ENCODE results near the gene ABCC8. TPM values are rescaled to one million over a fixed set of nuclear protein-coding genes. Genes with fewer than 3 reads are reported as not detected.

The ABCC8 gene
- total and polyA plus RNA-seq, 10 of the 15 experiments (the other 5 are each of a cell fraction or from before 2014, with no cell fraction given): not detected

DNA sequence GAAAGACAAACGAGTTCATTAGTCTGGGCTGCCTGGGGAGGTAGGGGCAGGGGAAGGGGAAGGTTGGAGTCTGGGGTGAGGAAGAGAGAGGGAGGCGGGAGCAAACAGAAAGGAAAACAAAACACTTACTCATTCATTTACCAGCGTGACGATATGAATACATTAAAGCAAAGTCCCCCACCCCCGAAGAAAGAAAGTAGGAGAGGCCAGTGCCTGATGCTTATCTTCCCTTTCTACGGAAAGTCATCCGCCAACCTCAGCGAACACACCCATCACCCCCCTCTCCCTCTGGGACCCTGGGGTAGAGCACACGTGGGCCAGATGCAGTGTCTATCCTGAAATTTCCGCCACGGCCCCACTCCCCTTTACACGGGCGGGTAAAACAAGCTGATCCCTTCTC is 13.7 kb downstream of the ABCC8 start:
- POLR2A ChIA-PET: no interaction called here

More for the DNA sequence above, 13.7 kb downstream of the ABCC8 start:
- Histone ChIP-seq H3K36me3 (ENCODE audit: control insufficient read depth in 2 of 2, insufficient read depth in 2 of 2, low read length in 1 of 2) (no peaks in the 10 kb centered on the region), H3K9ac (ENCODE audit: control insufficient read depth, insufficient read depth, low read length) (no peak overlapping the region), H3K79me2 (ENCODE audit: control insufficient read depth, insufficient read depth, low read length) (no peaks in the 10 kb centered on the region), H2AFZ (ENCODE audit: control insufficient read depth, low read depth, low read length) (no peak overlapping the region), H3K4me1 (ENCODE audit: control insufficient read depth, insufficient read depth, low read length) (no peaks in the 10 kb centered on the region), H3K27ac (ENCODE audit: control insufficient read depth, insufficient read depth) (no peak overlapping the region), H3K4me3 (no peak overlapping the region), H3K27me3 (replicated peaks in 1 of 2; ENCODE audit: control insufficient read depth in 2 of 2, insufficient read depth in 2 of 2, low read length in 1 of 2) (no peaks in the 10 kb centered on the region; a peak in 1 of 4 replicates), H4K20me1 (ENCODE audit: control insufficient read depth, insufficient read depth) (no peaks in the 10 kb centered on the region), H3K4me2 (ENCODE audit: control insufficient read depth, insufficient read depth) (no peak overlapping the region), H3K9me3 (replicated peaks; ENCODE audit: control insufficient read depth, insufficient read depth, low read length) (no peaks in the 10 kb centered on the region)
- TF ChIP-seq IKZF1 (conservative IDR thresholded peaks at IDR 0.05): no peak
- no peak for TF ChIP-seq CBX3 (IDR thresholded peaks at IDR 0.05; ENCODE audit: borderline replicate concordance, low read depth)
- TF ChIP-seq NR2C1 (IDR thresholded peaks at IDR 0.05): no peak
- TF ChIP-seq RUNX3 (IDR thresholded peaks at IDR 0.05; ENCODE audit: low read length): no peak
- TF ChIP-seq, protein P1, sequence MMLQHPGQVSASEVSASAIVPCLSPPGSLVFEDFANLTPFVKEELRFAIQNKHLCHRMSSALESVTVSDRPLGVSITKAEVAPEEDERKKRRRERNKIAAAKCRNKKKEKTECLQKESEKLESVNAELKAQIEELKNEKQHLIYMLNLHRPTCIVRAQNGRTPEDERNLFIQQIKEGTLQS (IDR thresholded peaks at IDR 0.05; ENCODE audit: borderline replicate concordance, extremely low read depth, low read depth, low read length): no peak
- TF ChIP-seq, protein P2, sequence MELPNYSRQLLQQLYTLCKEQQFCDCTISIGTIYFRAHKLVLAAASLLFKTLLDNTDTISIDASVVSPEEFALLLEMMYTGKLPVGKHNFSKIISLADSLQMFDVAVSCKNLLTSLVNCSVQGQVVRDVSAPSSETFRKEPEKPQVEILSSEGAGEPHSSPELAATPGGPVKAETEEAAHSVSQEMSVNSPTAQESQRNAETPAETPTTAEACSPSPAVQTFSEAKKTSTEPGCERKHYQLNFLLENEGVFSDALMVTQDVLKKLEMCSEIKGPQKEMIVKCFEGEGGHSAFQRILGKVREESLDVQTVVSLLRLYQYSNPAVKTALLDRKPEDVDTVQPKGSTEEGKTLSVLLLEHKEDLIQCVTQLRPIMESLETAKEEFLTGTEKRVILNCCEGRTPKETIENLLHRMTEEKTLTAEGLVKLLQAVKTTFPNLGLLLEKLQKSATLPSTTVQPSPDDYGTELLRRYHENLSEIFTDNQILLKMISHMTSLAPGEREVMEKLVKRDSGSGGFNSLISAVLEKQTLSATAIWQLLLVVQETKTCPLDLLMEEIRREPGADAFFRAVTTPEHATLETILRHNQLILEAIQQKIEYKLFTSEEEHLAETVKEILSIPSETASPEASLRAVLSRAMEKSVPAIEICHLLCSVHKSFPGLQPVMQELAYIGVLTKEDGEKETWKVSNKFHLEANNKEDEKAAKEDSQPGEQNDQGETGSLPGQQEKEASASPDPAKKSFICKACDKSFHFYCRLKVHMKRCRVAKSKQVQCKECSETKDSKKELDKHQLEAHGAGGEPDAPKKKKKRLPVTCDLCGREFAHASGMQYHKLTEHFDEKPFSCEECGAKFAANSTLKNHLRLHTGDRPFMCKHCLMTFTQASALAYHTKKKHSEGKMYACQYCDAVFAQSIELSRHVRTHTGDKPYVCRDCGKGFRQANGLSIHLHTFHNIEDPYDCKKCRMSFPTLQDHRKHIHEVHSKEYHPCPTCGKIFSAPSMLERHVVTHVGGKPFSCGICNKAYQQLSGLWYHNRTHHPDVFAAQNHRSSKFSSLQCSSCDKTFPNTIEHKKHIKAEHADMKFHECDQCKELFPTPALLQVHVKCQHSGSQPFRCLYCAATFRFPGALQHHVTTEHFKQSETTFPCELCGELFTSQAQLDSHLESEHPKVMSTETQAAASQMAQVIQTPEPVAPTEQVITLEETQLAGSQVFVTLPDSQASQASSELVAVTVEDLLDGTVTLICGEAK (IDR thresholded peaks at IDR 0.05; ENCODE audit: borderline replicate concordance): no peak
- TF ChIP-seq, protein P3, sequence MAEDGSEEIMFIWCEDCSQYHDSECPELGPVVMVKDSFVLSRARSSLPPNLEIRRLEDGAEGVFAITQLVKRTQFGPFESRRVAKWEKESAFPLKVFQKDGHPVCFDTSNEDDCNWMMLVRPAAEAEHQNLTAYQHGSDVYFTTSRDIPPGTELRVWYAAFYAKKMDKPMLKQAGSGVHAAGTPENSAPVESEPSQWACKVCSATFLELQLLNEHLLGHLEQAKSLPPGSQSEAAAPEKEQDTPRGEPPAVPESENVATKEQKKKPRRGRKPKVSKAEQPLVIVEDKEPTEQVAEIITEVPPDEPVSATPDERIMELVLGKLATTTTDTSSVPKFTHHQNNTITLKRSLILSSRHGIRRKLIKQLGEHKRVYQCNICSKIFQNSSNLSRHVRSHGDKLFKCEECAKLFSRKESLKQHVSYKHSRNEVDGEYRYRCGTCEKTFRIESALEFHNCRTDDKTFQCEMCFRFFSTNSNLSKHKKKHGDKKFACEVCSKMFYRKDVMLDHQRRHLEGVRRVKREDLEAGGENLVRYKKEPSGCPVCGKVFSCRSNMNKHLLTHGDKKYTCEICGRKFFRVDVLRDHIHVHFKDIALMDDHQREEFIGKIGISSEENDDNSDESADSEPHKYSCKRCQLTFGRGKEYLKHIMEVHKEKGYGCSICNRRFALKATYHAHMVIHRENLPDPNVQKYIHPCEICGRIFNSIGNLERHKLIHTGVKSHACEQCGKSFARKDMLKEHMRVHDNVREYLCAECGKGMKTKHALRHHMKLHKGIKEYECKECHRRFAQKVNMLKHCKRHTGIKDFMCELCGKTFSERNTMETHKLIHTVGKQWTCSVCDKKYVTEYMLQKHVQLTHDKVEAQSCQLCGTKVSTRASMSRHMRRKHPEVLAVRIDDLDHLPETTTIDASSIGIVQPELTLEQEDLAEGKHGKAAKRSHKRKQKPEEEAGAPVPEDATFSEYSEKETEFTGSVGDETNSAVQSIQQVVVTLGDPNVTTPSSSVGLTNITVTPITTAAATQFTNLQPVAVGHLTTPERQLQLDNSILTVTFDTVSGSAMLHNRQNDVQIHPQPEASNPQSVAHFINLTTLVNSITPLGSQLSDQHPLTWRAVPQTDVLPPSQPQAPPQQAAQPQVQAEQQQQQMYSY (CRISPR knock-in tag; IDR thresholded peaks at IDR 0.05): no peak
- TF ChIP-seq SRF (IDR thresholded peaks at IDR 0.05; ENCODE audit: low read depth in 2 of 2, low read length in 2 of 2): no peak
- no peak for TF ChIP-seq TARDBP (IDR thresholded peaks at IDR 0.05; ENCODE audit: borderline replicate concordance)
- no peak for TF ChIP-seq TCF7 (IDR thresholded peaks at IDR 0.05; ENCODE audit: borderline replicate concordance)
- TF ChIP-seq LARP7 (IDR thresholded peaks at IDR 0.05): no peak
- ChIA-PET CTCF (no interaction called here), RAD21 (ENCODE audit: unreplicated experiment) (no interaction called here), SMC1A (ENCODE audit: uncharacterized antibody, unreplicated experiment) (no interaction called here)
- WGBS (ENCODE audit: insufficient coverage, insufficient replicate concordance, low lambda C conversion rate, missing lambda C conversion rate): 40% methylated on average over 13 of the region's 13 CpGs
- no TSS peak for BruUV-seq (replicated peaks)
- in situ Hi-C loops (cut with MboI): no loop called here
- ATAC-seq: no peak
- FAIRE-seq: no peak
- intact Hi-C loops (cut with micrococcal nuclease; ENCODE audit: unreplicated experiment): no loop called here
- no peak for DNase-seq (ENCODE audit: low read depth, low spot score)
